Thyroid gland (tissue), 4 donors: ENCODE measurements around the gene RPTOR.

Experiments
- CTCF ChIP-seq, 6 experiments: fragments of 200-600 bp in 3 of 6; fragments of 450-650 bp in 3 of 6; sonication (generic) in 3 of 6; IDR thresholded peaks; one replicate each; pipeline ENCODE4 v1.5.1; 2016 to 2019; ENCODE audit warnings: antibody characterized with exemption in 6 of 6, mild to moderate bottlenecking in 2 of 6, inconsistent platforms in 1 of 6, moderate library complexity in 1 of 6
- POLR2A ChIP-seq, 2 donors: fragments of 450-650 bp; IDR thresholded peaks; one replicate each; pipeline ENCODE4 v1.6.1; 2017; ENCODE audit warnings: antibody characterized with exemption in 2 of 2, mild to moderate bottlenecking in 2 of 2, moderate library complexity in 1 of 2

GRCh38 chr17:80604670-80605010, 60.0 kb downstream of the RPTOR start:
- TF ChIP-seq POLR2A (IDR thresholded peaks at IDR 0.05) (no peak), CTCF (IDR thresholded peaks at IDR 0.05) (no peak)
